HepG2 (cell line): Measurements from ENCODE around the gene MUL1. TPM values are rescaled to one million over a fixed set of nuclear protein-coding genes. Genes with fewer than 3 reads are reported as not detected.

Experiments
- CEBPG ChIP-seq: IDR thresholded peaks from 2 replicates; pipeline ENCODE4 v1.6.1; 2016
- GATAD1 ChIP-seq: IDR thresholded peaks from 2 replicates; pipeline ENCODE4 v1.6.1; 2016; ENCODE audit warnings: missing genetic modification reagents, missing compliant biosample characterization
- HMG20B ChIP-seq: conservative IDR thresholded peaks from 2 replicates; pipeline ENCODE4 v1.6.1; 2016; ENCODE audit warnings: missing genetic modification reagents, missing compliant biosample characterization
- HMGA1 ChIP-seq: sonication (generic); formaldehyde crosslinking; conservative IDR thresholded peaks from 2 replicates; pipeline ENCODE4 v1.4.0; 2020; ENCODE audit warnings: missing genetic modification reagents
- HOXA3 ChIP-seq: sonication (generic); formaldehyde crosslinking; IDR thresholded peaks from 2 replicates; pipeline ENCODE4 v1.5.0; 2020; ENCODE audit warnings: missing genetic modification reagents
- NFIB ChIP-seq: sonication (generic); formaldehyde crosslinking; IDR thresholded peaks from 2 replicates; pipeline ENCODE4 v1.9.0; 2021; ENCODE audit warnings: missing genetic modification reagents, mild to moderate bottlenecking, borderline replicate concordance
- RFX1 ChIP-seq: fragments of 450-650 bp; IDR thresholded peaks from 2 replicates; pipeline ENCODE4 v1.6.1; 2017
- RFXAP ChIP-seq: sonication (generic); formaldehyde crosslinking; IDR thresholded peaks from 2 replicates; pipeline ENCODE4 v1.4.0; 2020; ENCODE audit warnings: missing genetic modification reagents, borderline replicate concordance
- SKI ChIP-seq: fragments of 450-650 bp; IDR thresholded peaks from one replicate; pipeline ENCODE4 v1.6.1; 2018; ENCODE audit warnings: mild to moderate bottlenecking; ENCODE audit not compliant: partially characterized antibody
- SMAD9 ChIP-seq: sonication (generic); formaldehyde crosslinking; IDR thresholded peaks from 2 replicates; pipeline ENCODE4 v1.5.1; 2020; ENCODE audit warnings: mild to moderate bottlenecking, missing genetic modification reagents
- ZFAT ChIP-seq: sonication (generic); formaldehyde crosslinking; conservative IDR thresholded peaks from 2 replicates; pipeline ENCODE4 v1.8.1; 2023; ENCODE audit warnings: missing genetic modification reagents, inconsistent platforms
- ZFP82 ChIP-seq: sonication (generic); formaldehyde crosslinking; IDR thresholded peaks from 2 replicates; pipeline ENCODE4 v1.5.1; 2020; ENCODE audit warnings: mild to moderate bottlenecking, missing genetic modification reagents, borderline replicate concordance
- ZKSCAN1 ChIP-seq: fragments of 150-350 bp; IDR thresholded peaks from 2 replicates; pipeline ENCODE4 v1.6.1; 2014; ENCODE audit warnings: low read length
- ZMAT3 ChIP-seq: sonication (generic); formaldehyde crosslinking; conservative IDR thresholded peaks from 2 replicates; pipeline ENCODE4 v1.7.0; 2021; ENCODE audit warnings: missing genetic modification reagents
- ZNF230 ChIP-seq: sonication (generic); formaldehyde crosslinking; IDR thresholded peaks from 2 replicates; pipeline ENCODE4 v1.4.0; 2020; ENCODE audit warnings: mild to moderate bottlenecking, missing genetic modification reagents
- ZNF256 ChIP-seq: sonication (generic); formaldehyde crosslinking; conservative IDR thresholded peaks from 2 replicates; pipeline ENCODE4 v1.4.0; 2020; ENCODE audit warnings: missing genetic modification reagents
- ZNF614 ChIP-seq: IDR thresholded peaks from 2 replicates; pipeline ENCODE4 v1.6.1; 2018; ENCODE audit warnings: missing biosample characterization, missing genetic modification reagents, inconsistent platforms, borderline replicate concordance
- ZNF788 ChIP-seq: sonication (generic); formaldehyde crosslinking; IDR thresholded peaks from 2 replicates; pipeline ENCODE4 v1.5.0; 2020; ENCODE audit warnings: mild to moderate bottlenecking, missing genetic modification reagents, borderline replicate concordance
- ZSCAN30 ChIP-seq: sonication (generic); formaldehyde crosslinking; IDR thresholded peaks from 2 replicates; pipeline ENCODE4 v1.5.0; 2020; ENCODE audit warnings: mild to moderate bottlenecking, missing genetic modification reagents
- polyA plus RNA-seq, 8 experiments: library from polyadenylated mRNA; depleted of rRNA in 3 of 8; stranded (reverse) in 7 of 8; unstranded in 1 of 8; fragments of >200 nt; fragmentation: Illumina TruSeq in 4 of 8; extraction: Trizol in 4 of 8; gene quantifications; 2 replicates each; pipeline versions ENCODE4 v1.2.1 to v1.2.3, GENCODE V29; 2011 to 2016; ENCODE audit warnings: low read depth in 4 of 8, missing spikeins in 1 of 8, mixed read lengths in 1 of 8; ENCODE audit not compliant: insufficient read depth in 1 of 8
- total RNA-seq, 5 experiments: library from RNA; depleted of rRNA; stranded (reverse); fragments of >200 nt; fragmentation: Illumina TruSeq; extraction: Trizol; gene quantifications; 2 replicates each; pipeline ENCODE4 v1.2.3, GENCODE V29; 2016; ENCODE audit warnings: low read depth in 1 of 5
- TF ChIP-seq, protein P1 (sequence below): sonication (generic); formaldehyde crosslinking; conservative IDR thresholded peaks from 2 replicates; pipeline ENCODE4 v1.5.0; 2020; ENCODE audit warnings: missing genetic modification reagents
- TF ChIP-seq, protein P2 (sequence below): sonication (generic); formaldehyde crosslinking; IDR thresholded peaks from 2 replicates; pipeline ENCODE4 v1.4.0; 2020; ENCODE audit warnings: missing genetic modification reagents
- TF ChIP-seq, protein P3 (sequence below): sonication (generic); formaldehyde crosslinking; IDR thresholded peaks from 2 replicates; pipeline ENCODE4 v1.4.0; 2020; ENCODE audit warnings: missing genetic modification reagents, borderline replicate concordance
- TF ChIP-seq, protein P4 (sequence below): IDR thresholded peaks from 2 replicates; pipeline ENCODE4 v1.6.1; 2016; ENCODE audit warnings: mild to moderate bottlenecking, missing biosample characterization, missing genetic modification reagents
- TF ChIP-seq, protein P5 (sequence below): sonication (generic); formaldehyde crosslinking; IDR thresholded peaks from 2 replicates; pipeline ENCODE4 v1.4.0; 2020; ENCODE audit warnings: missing genetic modification reagents, mild to moderate bottlenecking, borderline replicate concordance

Gene MUL1
- total and polyA plus RNA-seq, 2 of the 13 experiments (the other 11 are each of a cell fraction or from before 2014, with no cell fraction given), result 21.5 to 26.5 TPM

DNA sequence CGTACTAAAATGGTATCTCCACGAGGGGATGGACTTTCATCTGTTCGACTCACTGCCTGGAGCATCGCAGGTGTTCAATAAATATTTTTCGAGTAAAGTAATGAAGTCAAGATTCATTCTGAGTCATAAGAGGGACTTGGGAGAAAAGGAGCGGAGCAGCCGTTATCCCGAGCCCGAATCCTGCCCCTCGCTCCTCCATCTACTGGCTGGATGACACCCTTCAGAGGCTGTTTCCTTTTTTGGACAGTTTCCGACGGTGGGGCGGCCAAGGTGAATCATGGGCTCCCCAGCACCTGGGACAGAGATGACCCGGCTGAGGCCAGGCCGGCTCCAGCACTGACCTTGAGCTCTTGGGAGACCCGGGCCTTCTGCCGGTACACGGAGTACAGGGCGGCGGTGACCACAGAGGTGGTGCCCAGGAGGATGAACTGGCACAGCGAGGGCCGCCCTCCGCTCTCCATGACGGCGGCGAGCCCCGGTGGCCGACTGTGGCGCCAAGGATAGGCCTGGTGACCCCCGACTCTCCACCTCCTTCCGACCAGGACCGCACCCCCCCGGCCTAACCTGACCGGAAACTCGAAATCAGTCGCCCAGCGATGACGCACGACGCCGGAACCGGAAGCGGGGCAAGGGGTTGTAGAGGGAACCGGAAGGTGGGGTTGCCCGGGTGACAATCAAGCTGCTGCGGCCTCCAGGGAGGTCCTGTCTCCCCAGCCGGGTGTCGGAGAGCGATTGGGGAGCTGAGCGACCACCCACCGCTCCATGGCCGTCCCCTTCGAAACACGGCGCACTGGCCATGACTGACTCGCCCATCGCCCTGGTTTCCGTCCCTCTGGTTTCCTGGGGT, at the start of gene MUL1 (continued):
- TF ChIP-seq SMAD9 (CRISPR knock-in tag) (no peak), RFX1 (peak; percentile 87), NFIB (no peak), ZNF256 (CRISPR knock-in tag) (peak; percentile 53; the same call in 1 of the 2 replicates), ZFAT (CRISPR knock-in tag) (no peak), ZNF788 (CRISPR knock-in tag) (peak; percentile 79; the same call in 1 of the 2 replicates), ZFP82 (CRISPR knock-in tag) (peak; percentile 50; the same call in 1 of the 2 replicates), GATAD1 (CRISPR knock-in tag) (peak; percentile 99), HOXA3 (CRISPR knock-in tag) (peak; percentile 95), ZNF230 (no peak), ZNF614 (CRISPR knock-in tag) (no peak; the same call in 1 of the 2 replicates), HMGA1 (no peak), RFXAP (CRISPR knock-in tag) (no peak; the same call in 1 of the 2 replicates), ZMAT3 (peak; percentile 87; the same call in 1 of the 2 replicates), SKI (peak; percentile 41), ZKSCAN1 (no peak), CEBPG (CRISPR knock-in tag) (peak; percentile 40; the same call in 1 of the 2 replicates), HMG20B (CRISPR knock-in tag) (no peak), ZSCAN30 (CRISPR knock-in tag) (no peak)
- TF ChIP-seq, protein P1, sequence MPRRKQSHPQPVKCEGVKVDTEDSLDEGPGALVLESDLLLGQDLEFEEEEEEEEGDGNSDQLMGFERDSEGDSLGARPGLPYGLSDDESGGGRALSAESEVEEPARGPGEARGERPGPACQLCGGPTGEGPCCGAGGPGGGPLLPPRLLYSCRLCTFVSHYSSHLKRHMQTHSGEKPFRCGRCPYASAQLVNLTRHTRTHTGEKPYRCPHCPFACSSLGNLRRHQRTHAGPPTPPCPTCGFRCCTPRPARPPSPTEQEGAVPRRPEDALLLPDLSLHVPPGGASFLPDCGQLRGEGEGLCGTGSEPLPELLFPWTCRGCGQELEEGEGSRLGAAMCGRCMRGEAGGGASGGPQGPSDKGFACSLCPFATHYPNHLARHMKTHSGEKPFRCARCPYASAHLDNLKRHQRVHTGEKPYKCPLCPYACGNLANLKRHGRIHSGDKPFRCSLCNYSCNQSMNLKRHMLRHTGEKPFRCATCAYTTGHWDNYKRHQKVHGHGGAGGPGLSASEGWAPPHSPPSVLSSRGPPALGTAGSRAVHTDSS (CRISPR knock-in tag), result no peak
- TF ChIP-seq, protein P2, sequence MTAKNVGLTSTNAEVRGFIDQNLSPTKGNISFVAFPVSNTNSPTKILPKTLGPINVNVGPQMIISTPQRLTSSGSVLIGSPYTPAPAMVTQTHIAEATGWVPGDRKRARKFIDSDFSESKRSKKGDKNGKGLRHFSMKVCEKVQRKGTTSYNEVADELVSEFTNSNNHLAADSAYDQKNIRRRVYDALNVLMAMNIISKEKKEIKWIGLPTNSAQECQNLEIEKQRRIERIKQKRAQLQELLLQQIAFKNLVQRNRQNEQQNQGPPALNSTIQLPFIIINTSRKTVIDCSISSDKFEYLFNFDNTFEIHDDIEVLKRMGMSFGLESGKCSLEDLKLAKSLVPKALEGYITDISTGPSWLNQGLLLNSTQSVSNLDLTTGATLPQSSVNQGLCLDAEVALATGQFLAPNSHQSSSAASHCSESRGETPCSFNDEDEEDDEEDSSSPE (CRISPR knock-in tag), result 0 out of 2 replicates have a peak, but pooled peaks have one; percentile 45
- TF ChIP-seq, protein P3, sequence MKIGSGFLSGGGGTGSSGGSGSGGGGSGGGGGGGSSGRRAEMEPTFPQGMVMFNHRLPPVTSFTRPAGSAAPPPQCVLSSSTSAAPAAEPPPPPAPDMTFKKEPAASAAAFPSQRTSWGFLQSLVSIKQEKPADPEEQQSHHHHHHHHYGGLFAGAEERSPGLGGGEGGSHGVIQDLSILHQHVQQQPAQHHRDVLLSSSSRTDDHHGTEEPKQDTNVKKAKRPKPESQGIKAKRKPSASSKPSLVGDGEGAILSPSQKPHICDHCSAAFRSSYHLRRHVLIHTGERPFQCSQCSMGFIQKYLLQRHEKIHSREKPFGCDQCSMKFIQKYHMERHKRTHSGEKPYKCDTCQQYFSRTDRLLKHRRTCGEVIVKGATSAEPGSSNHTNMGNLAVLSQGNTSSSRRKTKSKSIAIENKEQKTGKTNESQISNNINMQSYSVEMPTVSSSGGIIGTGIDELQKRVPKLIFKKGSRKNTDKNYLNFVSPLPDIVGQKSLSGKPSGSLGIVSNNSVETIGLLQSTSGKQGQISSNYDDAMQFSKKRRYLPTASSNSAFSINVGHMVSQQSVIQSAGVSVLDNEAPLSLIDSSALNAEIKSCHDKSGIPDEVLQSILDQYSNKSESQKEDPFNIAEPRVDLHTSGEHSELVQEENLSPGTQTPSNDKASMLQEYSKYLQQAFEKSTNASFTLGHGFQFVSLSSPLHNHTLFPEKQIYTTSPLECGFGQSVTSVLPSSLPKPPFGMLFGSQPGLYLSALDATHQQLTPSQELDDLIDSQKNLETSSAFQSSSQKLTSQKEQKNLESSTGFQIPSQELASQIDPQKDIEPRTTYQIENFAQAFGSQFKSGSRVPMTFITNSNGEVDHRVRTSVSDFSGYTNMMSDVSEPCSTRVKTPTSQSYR (CRISPR knock-in tag), result no peak
- TF ChIP-seq, protein P4, sequence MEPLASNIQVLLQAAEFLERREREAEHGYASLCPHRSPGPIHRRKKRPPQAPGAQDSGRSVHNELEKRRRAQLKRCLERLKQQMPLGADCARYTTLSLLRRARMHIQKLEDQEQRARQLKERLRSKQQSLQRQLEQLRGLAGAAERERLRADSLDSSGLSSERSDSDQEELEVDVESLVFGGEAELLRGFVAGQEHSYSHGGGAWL (CRISPR knock-in tag), result peak; percentile 62
- TF ChIP-seq, protein P5, sequence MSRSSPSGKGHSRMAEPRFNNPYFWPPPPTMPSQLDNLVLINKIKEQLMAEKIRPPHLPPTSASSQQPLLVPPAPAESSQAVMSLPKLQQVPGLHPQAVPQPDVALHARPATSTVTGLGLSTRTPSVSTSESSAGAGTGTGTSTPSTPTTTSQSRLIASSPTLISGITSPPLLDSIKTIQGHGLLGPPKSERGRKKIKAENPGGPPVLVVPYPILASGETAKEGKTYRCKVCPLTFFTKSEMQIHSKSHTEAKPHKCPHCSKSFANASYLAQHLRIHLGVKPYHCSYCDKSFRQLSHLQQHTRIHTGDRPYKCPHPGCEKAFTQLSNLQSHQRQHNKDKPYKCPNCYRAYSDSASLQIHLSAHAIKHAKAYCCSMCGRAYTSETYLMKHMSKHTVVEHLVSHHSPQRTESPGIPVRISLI (CRISPR knock-in tag), result no peak
